ENCODE data around the gene SRMS.

GRCh38 chr20:63497946-63498935, 49.3 kb downstream of the SRMS start:
- peak; percentile 83 for TF ChIP-seq EZH2 (IDR thresholded peaks at IDR 0.05)
- TF ChIP-seq CTCF (IDR thresholded peaks at IDR 0.05) = no peak
- TF ChIP-seq EZH2phosphoT487 (IDR thresholded peaks at IDR 0.05) = peak; percentile 85

All from neural progenitor cell (in vitro differentiated cells).